ACC112 (cell line): Measurements from ENCODE around the gene LAMA4.
"Not testable (repeated sequence)": the region's sequence is repeated elsewhere in the genome, so short reads cannot be mapped to it uniquely, and the experiment has no call there.

ENCODE experiments used
- H2AFZ ChIP-seq: fragments of 200-600 bp; sonication (generic); one replicate; pipeline ENCODE4 v1.6.0; 2017; ENCODE audit warnings: antibody characterized with exemption, low read length; ENCODE audit not compliant: unreplicated experiment
- H3K27ac ChIP-seq: fragments of 200-600 bp; sonication (generic); 2 replicates; pipeline ENCODE4 v1.5.1; 2014; ENCODE audit warnings: low read depth, mild to moderate bottlenecking, antibody characterized with exemption, low read length, moderate library complexity
- H3K27me3 ChIP-seq: fragments of 200-600 bp; sonication (generic); 2 replicates; pipeline ENCODE4 v1.6.1; 2014; ENCODE audit warnings: mild to moderate bottlenecking, antibody characterized with exemption, low read length, moderate library complexity, mixed read lengths; ENCODE audit not compliant: insufficient read depth
- H3K36me3 ChIP-seq: fragments of 200-600 bp; sonication (generic); 2 replicates; pipeline ENCODE4 v1.6.1; 2016; ENCODE audit warnings: mild to moderate bottlenecking, antibody characterized with exemption, low read length, moderate library complexity, mixed read lengths; ENCODE audit not compliant: insufficient read depth
- H3K4me1 ChIP-seq: fragments of 200-600 bp; sonication (generic); one replicate; pipeline ENCODE4 v1.6.1; 2016; ENCODE audit warnings: low read length, mixed read lengths; ENCODE audit not compliant: insufficient read depth, unreplicated experiment, control insufficient read depth
- H3K4me3 ChIP-seq: fragments of 200-600 bp; sonication (generic); 2 replicates; pipeline ENCODE4 v1.5.1; 2014; ENCODE audit warnings: mild to moderate bottlenecking, low read depth, low read length
- H3K79me2 ChIP-seq: fragments of 200-600 bp; sonication (generic); one replicate; pipeline ENCODE4 v1.6.0; 2016; ENCODE audit warnings: low read length; ENCODE audit not compliant: control insufficient read depth, unreplicated experiment, insufficient read depth

Gene LAMA4

DNA sequence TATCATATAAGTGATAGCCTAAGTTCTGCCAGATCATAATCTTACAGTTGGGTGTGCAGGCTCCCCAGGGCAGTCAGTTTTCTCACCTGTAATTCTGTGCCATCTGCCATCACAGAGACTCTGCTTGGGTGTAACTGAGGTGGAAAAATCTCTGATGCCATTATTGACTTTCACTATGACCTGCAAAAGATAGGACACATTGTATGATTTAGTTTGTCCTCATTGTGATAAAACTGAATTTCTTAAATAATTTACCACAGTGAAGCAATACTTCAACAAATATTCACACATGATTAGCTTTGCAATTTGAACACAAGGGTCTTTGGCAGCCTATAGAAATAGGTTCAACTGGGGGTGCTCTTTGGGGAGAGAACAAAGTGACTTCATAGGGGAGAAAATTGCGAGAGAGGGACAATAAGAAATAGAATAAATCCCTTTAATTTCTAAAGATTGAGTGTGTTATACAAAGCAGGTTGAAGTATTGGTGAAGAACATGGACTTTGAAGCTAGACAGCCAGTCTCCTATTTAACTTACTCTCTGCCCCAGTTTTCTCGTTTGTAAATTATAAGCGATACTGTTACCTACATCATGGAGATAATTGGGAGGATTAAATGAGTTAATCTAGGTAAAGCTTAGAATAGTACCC, 139.7 kb downstream of the LAMA4 start:
- Histone ChIP-seq H3K36me3 (peaks cover 74% of the 10 kb centered on the region), H3K79me2 (no peaks in the 10 kb centered on the region), H2AFZ (no peak overlapping the region), H3K27ac (no peak overlapping the region), H3K4me1 (peaks cover 12% of the 10 kb centered on the region), H3K4me3 (no peak overlapping the region), H3K27me3 (no peaks in the 10 kb centered on the region)

DNA sequence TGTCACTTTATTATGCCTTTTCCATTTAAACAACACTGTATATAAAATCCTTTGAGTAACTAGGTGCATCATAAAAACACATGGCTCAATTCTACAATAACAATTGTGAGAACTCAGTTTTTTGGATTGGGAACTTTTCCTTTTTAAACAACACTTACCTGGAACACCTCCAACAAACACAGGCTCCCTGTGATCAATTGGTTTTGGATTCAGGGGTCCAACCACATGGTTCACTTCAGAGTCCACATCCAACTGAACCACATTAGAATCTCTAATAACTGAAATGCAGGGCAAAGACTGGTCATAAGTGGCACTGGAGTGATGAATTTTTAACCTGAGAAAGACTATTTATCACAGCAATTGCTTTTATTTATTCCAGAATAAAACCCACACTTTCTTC, 140.4 kb downstream of the LAMA4 start:
- H3K36me3 ChIP-seq = peaks cover 74% of the 10 kb centered on the region
- no peaks in the 10 kb centered on the region for H3K27me3 ChIP-seq
- H2AFZ ChIP-seq = no peak overlapping the region
- H3K4me1 ChIP-seq = peaks cover 12% of the 10 kb centered on the region
- no peak overlapping the region for H3K27ac ChIP-seq
- no peaks in the 10 kb centered on the region for H3K79me2 ChIP-seq
- H3K4me3 ChIP-seq = no peak overlapping the region

DNA sequence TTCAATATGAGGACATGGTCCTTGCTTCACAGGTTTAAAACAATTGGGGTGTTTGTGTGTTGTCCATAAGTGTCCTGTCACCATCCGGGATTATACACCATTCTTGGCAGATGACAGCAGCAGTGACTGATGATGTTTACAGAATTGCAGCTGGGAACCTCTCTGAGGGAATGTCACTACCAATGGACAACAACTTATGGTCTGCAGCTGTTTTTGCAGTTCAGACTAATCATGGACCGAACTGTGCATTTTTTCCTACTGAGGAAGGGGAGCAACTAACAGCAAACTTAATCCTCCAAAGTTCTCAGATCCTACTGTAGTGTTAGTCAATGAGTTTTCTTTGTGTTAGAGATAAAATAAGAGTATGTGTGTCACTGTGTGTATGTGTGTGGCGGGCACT, 140.9 kb downstream of the LAMA4 start:
- Histone ChIP-seq H2AFZ (no peak overlapping the region), H3K79me2 (no peaks in the 10 kb centered on the region), H3K27ac (no peak overlapping the region), H3K27me3 (no peaks in the 10 kb centered on the region), H3K4me3 (no peak overlapping the region), H3K36me3 (peaks cover 76% of the 10 kb centered on the region), H3K4me1 (peaks cover 12% of the 10 kb centered on the region)

DNA sequence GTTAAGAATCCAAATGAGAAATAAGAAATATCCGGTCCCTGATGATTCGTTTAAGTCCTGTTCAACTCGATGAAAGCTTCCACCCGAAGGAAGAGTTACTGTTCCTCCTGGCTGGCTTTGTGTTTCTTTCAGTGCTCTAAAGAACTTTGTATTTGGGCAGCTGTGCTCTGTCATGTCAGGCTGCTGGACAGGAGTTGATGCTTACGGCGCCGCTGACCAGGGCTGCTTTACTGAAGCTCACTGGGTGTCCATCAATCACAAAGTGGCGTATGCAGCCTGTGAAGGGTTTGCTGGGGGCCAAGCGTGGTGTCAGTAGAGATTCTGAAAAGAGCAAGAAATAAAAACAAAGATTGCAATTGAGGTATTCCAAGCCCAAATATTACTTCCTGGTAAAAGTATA, 145.1 kb downstream of the LAMA4 start:
- Histone ChIP-seq H3K4me1 (no peaks in the 10 kb centered on the region), H3K27me3 (no peaks in the 10 kb centered on the region), H3K4me3 (no peak overlapping the region), H3K27ac (no peak overlapping the region), H3K36me3 (peaks cover 67% of the 10 kb centered on the region), H2AFZ (no peak overlapping the region), H3K79me2 (no peaks in the 10 kb centered on the region)

DNA sequence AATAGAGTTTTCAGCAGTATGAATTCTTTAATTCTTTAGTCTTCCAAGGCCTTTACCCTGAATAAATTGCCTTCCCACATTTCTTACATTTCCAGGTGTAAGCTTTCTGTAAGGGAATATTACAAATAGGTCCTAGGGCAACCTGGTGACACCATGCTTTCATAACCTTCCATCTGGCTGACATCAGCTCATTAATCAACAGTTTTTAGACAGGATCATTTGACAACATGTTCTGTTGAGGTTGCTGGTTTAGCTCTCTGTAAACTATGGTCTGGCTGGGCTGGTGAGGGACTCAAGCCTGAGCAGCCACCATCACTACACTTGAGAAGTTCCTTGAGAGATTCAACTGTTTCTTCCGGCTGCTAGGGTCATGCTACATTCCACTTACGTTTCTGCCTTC, 147.8 kb downstream of the LAMA4 start:
- Histone ChIP-seq H3K27ac (no peak overlapping the region), H3K36me3 (peaks cover 50% of the 10 kb centered on the region), H2AFZ (no peak overlapping the region)

DNA sequence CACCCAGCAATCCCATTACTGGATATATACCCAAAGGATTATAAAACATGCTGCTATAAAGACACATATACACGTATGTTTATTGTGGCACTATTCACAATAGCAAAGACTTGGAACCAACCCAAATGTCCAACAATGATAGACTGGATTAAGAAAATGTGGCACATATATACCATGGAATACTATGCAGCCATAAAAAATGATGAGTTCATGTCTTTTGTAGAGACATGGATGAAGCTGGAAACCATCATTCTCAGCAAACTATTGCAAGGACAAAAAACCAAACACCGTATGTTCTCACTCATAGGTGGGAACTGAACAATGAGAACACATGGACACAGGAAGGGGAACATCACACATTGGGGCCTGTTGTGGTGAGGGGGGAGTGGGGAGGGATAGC, 148.3 kb downstream of the LAMA4 start:
- not testable (repeated sequence) for H3K27ac ChIP-seq, H3K27me3 ChIP-seq, H3K79me2 ChIP-seq, H3K4me3 ChIP-seq, H3K4me1 ChIP-seq, H2AFZ ChIP-seq
- H3K36me3 ChIP-seq = peaks cover 50% of the 10 kb centered on the region

More for the DNA sequence above, 147.8 kb downstream of the LAMA4 start:
- Histone ChIP-seq H3K4me1 (no peaks in the 10 kb centered on the region), H3K79me2 (no peaks in the 10 kb centered on the region), H3K4me3 (no peak overlapping the region), H3K27me3 (no peaks in the 10 kb centered on the region)

DNA sequence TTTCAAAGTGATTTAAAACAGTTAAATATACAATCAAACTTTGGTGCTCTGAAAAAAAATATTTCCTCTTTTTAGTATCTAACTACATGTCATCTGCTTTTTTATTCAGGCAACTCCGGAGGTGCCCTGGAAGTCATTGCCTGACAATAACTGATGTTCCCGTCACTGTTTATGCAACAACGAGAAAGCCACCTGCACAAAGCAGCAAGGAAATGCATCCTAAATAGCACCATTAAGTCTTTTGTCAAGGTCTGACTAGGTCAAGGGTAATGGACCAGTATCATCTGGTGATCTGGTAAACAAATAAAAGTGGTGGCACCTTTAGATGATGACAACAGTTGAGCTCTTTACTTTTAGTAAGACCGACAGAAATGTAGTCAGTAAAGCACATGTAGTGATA, 153.8 kb downstream of the LAMA4 start:
- Histone ChIP-seq H3K79me2 (no peaks in the 10 kb centered on the region), H3K27ac (no peak overlapping the region), H2AFZ (no peak overlapping the region), H3K27me3 (no peaks in the 10 kb centered on the region), H3K4me1 (no peaks in the 10 kb centered on the region), H3K36me3 (peaks cover 13% of the 10 kb centered on the region; the same call in 1 of the 2 replicates), H3K4me3 (no peak overlapping the region)

DNA sequence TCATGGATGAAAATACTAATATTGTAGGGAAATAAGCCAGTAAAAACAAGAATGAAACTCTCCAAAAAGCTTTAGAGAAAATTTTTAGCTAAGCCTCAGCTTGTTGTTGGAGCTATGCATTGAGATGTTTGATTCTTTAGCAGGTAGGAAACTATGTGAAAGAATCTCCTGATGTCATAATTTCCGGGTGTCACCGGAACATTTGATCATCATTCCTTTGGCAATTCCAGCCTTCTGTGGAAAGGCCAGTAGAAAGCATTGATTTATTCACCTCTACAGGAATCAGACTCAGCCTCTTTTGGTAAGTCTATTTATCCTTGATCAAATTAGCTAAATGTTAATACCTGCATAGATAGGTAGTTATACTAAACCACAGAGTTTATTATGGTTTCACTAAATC, 157.5 kb downstream of the LAMA4 start:
- Histone ChIP-seq H3K79me2 (no peaks in the 10 kb centered on the region), H3K4me3 (no peak overlapping the region), H3K27ac (no peak overlapping the region), H3K27me3 (no peaks in the 10 kb centered on the region), H3K4me1 (no peaks in the 10 kb centered on the region), H2AFZ (no peak overlapping the region), H3K36me3 (peaks cover 6% of the 10 kb centered on the region; the same call in 1 of the 2 replicates)

DNA sequence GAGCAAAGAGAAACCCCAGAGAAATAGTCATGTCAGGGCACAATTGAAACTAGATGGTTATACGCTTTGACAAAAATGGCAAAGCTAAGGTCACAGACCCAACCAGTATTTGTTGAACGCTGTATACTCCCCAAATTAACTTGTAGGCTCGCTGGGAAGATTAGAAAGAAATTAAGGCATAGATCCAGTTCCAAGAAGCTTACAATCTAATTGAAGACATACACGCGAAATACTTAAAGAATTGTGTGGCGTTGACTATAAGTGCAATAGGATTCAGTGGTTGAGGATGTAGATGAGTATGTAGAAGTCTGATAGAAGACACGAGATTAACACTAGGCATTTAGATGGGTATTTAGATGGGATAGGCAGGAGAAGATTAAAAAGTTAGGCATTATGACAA, 166.5 kb downstream of the LAMA4 start:
- Histone ChIP-seq H3K36me3 (no peaks in the 10 kb centered on the region), H3K4me3 (peak overlapping the region; percentile 94), H3K27me3 (no peaks in the 10 kb centered on the region), H3K4me1 (peaks cover 5% of the 10 kb centered on the region), H3K27ac (peak overlapping the region; percentile 59), H2AFZ (peak overlapping the region; percentile 99), H3K79me2 (peaks cover 3% of the 10 kb centered on the region)

DNA sequence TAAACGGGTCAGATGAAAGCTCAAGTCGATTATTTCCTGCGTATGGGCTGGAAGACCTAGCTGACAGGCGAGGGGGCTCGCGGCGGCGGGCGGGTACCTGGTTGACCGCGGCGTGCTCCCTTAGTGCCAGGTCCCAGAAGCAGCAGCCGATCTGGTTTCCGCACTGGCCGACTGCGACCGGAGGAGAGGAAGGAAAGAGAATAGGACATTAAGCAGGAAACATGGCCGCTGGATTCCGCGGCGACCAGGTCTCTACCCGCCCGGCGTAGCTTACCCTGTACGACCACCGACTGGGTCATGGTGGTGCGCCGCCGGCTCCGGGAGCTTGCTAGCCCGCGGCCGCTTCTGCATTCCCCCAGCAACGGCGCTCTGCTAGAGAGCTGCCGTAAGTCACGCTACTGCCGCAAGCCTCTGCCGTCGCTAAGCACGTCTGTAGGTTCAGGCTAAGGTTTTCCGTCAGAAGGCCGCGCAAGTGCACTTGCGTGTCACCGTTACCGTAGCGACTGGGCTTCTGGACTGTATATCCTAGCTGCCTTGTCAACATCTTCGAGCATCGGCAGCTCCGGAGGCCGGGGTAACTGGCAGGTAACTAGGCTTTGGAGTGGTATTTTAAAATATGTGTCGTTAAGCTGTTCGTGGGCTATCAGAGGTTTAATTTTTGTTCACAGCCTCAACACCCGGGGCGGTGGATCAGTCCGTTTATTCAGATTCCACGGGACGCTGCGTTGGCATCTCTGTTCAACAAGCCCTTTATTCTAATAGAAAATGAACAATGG, 167.0 kb downstream of the LAMA4 start, which contains the start of the genes FAM229B and TUBE1:
TSS of gene FAM229B (plus strand) at position 456 of the 776 bp plus-strand sequence. CDS start 11,693 bp downstream, outside the sequence.
TSS of gene TUBE1 (minus strand) at position 347 of the 776 bp plus-strand sequence. CDS start at position 299, 48 bp downstream.
- Histone ChIP-seq H2AFZ (peak within 1 kb of the TSS; percentile 99), H3K79me2 (peaks cover 3% of the 10 kb centered on the region), H3K4me1 (peaks cover 5% of the 10 kb centered on the region), H3K27ac (peak within 1 kb of the TSS; percentile 59), H3K36me3 (no peaks in the 10 kb centered on the region), H3K4me3 (peak within 1 kb of the TSS; percentile 94), H3K27me3 (no peaks in the 10 kb centered on the region)

DNA sequence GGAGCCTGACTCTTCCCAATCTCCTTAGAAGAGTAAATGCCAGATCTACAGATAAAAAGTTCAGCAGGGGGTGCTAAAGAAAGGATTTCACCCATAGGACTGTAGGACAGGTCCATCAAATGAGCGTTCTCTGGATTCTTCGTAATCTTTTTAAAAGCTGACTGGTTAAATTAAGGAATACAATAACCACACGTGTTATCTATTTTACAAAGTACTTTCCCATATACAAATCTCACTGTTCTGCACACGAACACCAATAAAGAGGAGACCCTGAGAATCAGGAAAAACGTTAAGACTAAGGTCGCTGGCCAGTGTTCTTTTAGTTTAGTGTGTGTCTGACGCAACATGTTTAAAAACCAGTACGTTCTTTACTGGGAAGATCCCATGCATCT, 167.6 kb downstream of the LAMA4 start:
- Histone ChIP-seq H3K36me3 (no peaks in the 10 kb centered on the region), H3K27ac (peak overlapping the region; percentile 58), H3K79me2 (peaks cover 3% of the 10 kb centered on the region), H3K4me1 (peaks cover 5% of the 10 kb centered on the region), H3K4me3 (peak overlapping the region; percentile 94), H2AFZ (peak overlapping the region; percentile 99), H3K27me3 (no peaks in the 10 kb centered on the region)
